Right forelimb (tissue), 1 donor: ENCODE results near the gene PMPCB.
A peak's percentile ranks its signal among the peaks of the same experiment; 100 is the strongest.

Experiments used
- DNase-seq: peaks from one replicate; pipeline ENCODE4 v3.0.0-alpha.2; 2018

Gene PMPCB

GRCh38 chr7:103336761-103337160 is 39.5 kb downstream of the PMPCB start:
- no peak for DNase-seq

- DNase-seq, result no peak
These were observed 41.6 kb downstream of the PMPCB start for GRCh38 chr7:103338864-103339263.

- DNase-seq, result no peak
These were observed 44.2 kb downstream of the PMPCB start for GRCh38 chr7:103341466-103341865.

GRCh38 chr7:103343332-103343731 is 46.1 kb downstream of the PMPCB start:
- no peak for DNase-seq

GRCh38 chr7:103343758-103344452 is 46.7 kb downstream of the PMPCB start:
- DNase-seq, result no peak

- peak; percentile 90 for DNase-seq
These were observed 47.4 kb downstream of the PMPCB start, which contains the start of gene DNAJC2 for GRCh38 chr7:103344453-103345149. Gene DNAJC2 (minus strand): TSS chr7:103344767. CDS start chr7:103344622, 145 bp downstream.

GRCh38 chr7:103346396-103346795 is 49.2 kb downstream of the PMPCB start:
- no peak for DNase-seq

GRCh38 chr7:103347507-103348267 is 50.5 kb downstream of the PMPCB start, which contains the start of gene PSMC2:
Gene PSMC2 (plus strand): TSS chr7:103347643. CDS start chr7:103347712, 69 bp downstream.
- peak; percentile 92 for DNase-seq

- no peak for DNase-seq
These were observed 51.2 kb downstream of the PMPCB start for GRCh38 chr7:103348452-103348851.

- no peak for DNase-seq
These were observed 51.7 kb downstream of the PMPCB start for GRCh38 chr7:103348959-103349358.

- DNase-seq, result no peak
These were observed 52.6 kb downstream of the PMPCB start for GRCh38 chr7:103349805-103350204.
